ENCODE measurements around the gene TIE1.

The TIE1 gene

DNA sequence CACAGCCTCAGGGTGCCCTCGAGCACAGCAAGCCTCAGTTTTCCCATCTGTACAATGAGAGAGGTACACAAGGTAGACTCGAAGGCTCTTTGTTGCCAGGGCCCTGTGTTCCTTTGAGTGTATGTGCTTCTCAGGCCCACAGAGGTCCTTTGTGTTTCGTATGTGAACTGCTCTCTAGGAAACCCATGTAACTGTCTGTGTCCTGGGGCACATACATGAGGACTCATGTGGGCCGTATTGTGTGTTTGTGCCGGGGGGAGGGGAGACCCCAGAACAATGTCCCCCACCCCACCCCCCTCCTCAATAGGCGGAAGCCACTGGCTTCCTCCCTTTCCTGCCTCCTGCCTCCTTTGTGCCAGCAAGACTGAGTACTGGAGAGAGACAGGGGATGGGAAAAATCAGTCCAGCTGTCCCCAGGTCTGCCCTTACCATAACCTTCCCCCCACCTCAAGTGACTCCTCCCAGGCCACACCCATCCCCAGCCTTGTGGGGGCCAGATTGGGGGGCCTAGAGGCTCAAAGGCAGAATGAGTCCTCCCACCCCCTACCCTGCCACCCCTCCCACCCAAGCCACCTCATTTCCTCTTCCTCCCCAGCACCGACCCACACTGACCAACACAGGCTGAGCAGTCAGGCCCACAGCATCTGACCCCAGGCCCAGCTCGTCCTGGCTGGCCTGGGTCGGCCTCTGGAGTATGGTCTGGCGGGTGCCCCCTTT lies at the start of gene TIE1:
Gene TIE1, plus strand, starts transcription at position 605 of the 717 bp plus-strand sequence. Its CDS starts 90 bp downstream, at position 695.
- no peak for DNase-seq (ENCODE audit: low spot score)

DNA sequence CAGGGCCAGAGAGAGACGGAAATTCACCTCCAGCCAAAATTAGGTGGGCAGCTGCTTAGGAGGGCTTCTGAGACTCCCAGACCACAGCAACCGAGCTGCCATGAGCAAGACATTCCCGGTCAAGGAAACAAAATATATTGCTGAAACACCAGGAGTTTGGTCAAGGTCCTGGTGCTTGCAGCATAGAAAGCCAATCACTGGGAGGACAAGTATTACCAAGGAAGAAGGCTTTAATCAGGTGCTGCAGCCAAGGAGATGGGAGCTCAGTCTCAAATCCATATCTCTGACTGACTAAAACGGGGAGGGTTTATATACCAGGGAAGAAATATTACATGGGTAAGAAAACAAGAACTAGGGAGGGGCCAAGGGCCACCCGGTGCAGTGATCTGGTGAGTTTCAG lies 49.8 kb upstream of the TIE1 start:
- DNase-seq (ENCODE audit: low spot score): no peak

DNA sequence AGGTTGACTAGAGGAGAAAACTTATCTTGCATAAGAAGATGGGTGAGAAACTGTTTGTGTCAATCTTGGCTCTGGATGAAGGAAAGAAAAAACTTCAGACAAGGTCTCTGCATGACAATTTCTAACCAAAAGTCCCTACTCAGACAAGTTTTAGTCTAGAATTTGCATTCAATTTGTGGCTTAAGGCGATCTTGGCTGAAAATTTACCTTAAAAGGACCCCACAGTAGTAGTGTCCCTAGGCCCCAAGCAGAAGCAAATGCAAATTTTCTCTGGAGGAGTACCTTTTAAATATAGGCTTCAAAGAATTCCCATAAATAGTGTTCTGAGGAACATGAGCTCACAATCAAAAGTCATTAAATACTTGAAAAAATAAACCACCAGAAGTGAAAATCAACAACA lies 48.6 kb upstream of the TIE1 start:
- no peak for DNase-seq (ENCODE audit: low spot score)

DNA sequence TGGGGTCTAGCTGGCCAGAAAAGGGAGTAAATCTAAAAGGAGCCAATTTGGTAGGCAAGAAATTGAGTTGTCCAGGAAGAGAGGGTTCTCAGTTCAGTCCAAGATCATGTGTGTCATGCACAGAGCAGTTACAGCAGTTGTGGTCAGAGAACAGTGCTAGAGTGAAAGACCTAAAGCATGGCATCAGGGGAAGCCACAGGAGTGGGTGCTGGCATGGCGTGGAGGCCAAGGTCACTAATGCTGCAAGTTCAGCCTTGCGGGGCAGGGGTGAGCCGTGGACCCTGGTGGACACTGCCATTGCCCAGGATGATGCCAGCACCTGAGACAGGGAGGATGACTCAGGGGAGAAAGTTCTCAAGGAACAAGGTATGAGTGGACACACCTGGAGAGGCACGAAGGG lies 47.6 kb upstream of the TIE1 start:
- DNase-seq (ENCODE audit: low spot score): no peak

DNA sequence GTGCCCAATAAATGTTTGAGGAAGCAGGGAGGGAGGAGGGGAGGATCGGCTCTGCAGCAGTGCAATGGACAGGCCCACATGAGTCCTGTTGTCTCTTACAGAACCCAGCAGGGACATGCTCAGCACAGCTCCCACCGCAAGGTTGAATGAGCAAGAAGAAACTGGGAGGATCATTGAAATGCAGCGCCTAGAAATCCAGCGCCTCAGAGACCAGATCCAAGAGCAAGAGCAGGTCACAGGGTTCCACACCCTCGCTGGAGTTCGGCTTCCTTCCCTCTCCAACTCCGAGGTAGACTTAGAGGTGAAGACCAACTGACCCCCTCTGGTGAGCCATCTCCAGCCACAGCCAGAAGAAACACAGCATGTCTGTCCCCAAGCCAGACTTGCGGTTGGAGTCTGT lies 46.9 kb upstream of the TIE1 start:
- no peak for DNase-seq (ENCODE audit: low spot score)

DNA sequence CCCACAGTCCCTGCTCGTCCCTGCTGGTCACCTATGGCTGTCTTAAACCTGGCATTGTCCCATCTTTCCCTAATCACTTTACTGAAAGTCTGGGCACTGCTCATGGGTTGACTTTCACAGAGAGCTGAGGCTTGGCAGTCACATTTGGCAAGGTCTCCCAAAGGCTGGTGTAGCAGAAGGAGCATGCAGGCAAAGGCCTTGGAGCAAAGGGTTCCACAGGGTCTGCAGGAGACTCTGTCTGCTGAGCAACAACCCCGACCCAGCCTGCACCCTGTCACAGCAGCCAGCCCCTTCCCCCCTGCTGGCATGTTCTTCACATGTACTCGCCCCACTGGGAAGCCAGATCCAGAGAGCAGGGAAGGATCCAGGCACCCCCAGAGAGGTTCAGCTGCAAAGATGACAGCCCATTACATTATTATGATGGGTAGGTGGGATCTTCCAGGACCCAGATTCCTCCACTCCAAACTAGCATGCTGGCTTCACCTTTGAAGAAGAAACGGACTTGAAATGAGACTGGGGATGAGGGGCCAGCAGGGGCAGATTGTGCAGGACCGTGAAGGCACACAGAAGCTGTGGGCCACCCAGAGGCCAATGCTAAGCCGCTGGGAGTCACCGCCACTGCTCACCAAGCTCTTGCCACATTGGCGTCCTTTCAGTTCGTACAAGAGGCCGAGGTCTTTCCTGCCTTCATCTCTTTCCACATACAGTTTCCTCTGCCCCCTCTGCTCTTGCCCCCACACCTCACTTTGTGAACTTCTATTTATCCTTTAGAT lies 45.2 kb upstream of the TIE1 start:
- DNase-seq (ENCODE audit: low spot score): no peak

DNA sequence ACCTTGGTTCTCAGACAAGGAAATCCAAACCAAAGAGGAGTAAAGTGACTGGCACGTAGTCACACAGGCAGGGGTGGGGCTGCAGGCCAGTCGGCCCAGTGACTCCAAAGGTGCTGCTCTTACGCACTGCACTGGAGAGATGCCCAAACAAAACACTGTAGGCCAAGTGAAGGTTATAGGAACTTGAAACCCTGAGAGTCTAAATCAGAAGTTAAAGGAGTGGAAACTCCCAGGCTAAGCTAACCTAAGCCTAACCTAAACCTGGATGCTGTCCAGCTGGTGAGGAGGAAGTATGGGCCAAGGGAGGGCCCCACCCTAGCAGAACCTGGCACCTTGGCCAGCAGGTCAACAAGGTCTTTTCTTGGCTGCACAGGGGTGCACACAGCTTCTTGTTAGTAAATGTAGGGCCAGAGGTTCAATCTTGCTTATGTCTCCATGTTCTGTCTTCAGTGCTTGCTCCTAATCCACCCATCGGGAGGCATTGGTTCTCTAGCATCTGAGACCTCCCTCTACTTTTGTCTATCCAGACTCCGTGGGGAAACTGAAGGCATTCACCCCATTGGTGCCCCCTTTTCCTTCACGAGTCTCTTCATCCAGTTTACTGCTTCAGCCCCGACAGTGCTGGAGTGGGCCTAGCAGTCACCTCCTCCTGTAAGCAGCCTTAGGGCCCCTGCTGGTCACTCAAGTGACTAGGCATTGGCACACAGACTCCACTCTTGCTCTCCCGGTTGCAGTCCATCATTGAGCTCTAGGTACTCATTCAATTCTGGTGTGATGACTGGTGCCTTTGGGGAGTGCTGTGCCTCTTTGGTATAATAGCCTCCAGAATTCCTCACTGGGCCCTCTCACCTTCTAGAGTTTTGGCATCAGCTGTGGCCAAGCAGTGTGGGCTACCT lies 43.9 kb upstream of the TIE1 start:
- DNase-seq (ENCODE audit: low spot score): no peak

DNA sequence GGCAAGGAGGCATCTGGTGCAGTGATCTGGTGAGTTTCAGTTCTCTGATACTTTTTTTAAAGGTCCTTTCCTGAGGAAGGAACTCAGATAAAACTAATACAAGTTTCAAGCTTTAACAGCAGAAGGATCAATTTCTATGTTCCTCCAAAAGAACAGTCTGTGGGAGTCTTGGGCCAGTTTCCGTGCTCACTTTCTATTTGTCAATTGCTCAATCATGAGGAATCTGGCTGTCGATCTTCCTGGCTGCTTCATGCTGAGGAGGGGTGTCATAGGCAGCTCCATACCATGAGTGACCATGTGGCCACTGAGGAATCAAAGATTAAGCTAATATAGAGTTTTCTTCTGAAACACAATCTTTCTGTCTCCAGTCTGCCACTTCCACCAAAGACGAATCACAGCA lies 42.4 kb upstream of the TIE1 start:
- DNase-seq (ENCODE audit: low spot score): no peak

DNA sequence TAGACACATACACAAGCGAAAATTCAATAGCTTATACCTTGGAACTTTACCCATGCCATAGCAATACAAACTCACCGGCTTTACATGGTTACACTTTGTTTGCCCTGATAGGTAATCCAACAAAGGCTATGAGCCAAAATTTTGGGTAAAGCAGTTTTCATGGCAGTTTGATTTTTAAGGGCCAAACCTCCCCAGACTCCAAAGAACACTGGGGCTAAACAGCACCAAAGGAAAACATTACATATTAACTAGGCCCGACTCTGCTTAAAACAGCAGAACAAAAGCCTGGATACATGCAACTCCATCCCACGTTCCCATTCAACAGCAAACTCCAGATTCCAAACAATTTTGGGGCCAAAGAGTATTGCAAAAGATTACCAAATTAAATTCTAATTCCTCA lies 35.4 kb upstream of the TIE1 start:
- no peak for DNase-seq (ENCODE audit: low spot score)

DNA sequence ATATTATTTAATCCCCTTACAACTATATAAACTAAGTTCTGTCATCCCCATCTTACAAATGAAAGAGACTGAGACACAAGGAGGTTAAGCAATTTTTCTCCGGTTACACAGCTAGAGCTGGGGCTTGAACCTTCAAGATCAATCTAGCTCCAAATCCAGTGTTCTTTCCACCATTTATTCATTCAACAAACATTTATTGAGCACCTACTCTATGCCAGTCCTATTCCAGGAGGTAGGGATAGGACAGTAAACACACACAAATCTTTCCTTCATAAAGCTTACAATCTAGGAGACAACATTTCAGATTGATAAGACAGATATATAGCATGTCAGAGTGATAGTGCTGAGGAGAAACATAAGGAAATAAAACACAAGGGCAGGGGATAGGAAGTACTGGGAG lies 33.9 kb upstream of the TIE1 start:
- DNase-seq (ENCODE audit: low spot score): no peak

DNA sequence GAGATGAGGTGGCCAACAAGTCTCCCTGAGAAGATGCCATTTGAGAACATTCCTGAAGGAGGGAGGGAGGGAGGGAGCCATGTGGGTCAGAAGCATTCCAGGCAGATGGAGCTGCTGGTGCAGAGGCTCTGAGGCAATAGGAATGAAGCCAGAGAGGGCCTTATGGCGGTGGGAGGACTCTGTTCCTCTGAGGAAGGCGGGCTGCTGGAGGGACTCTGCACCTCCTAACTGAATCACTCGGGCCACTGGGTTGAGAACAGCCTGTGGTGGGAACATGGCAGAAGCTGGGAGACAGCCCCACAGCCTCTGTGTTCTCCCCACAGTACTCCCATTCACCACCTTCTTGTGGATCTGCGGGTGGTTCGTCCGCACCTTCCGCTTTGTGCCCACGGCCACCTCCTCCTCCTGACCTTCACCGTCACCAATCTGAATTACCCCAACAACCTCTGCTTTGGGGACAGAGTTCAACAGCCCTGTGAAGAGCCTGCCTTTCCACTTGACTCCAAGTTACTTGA lies 33.4 kb upstream of the TIE1 start:
- DNase-seq (ENCODE audit: low spot score): no peak

DNA sequence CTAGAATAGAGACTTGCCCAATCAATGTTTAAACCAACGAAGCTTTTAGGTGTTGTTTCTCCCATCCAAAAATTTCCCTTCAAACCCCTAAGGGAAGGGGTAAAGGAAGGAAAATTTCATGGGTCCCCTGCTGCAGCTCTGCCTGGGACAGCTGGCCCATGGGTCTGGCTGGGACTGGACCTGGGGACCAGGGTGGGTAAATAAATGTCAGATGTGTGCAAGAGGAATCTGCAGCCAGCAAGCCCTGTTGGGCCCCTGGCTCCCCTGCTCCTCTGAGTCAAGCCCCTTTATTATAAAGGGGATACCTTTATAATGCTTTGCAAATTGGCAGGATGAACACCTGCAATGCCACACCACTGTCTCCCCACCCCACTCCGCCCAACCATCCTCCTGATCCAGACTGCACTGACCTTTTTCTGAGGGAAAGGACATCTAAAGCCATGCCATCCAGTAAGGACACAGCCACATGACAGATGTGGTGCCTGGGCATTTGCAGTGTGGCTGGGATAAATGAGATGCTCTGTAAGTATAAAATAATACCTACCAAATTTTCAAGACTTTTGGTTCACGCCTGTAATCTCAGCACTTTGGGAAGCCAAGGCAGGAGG lies 32.9 kb upstream of the TIE1 start:
- no peak for DNase-seq (ENCODE audit: low spot score)

DNA sequence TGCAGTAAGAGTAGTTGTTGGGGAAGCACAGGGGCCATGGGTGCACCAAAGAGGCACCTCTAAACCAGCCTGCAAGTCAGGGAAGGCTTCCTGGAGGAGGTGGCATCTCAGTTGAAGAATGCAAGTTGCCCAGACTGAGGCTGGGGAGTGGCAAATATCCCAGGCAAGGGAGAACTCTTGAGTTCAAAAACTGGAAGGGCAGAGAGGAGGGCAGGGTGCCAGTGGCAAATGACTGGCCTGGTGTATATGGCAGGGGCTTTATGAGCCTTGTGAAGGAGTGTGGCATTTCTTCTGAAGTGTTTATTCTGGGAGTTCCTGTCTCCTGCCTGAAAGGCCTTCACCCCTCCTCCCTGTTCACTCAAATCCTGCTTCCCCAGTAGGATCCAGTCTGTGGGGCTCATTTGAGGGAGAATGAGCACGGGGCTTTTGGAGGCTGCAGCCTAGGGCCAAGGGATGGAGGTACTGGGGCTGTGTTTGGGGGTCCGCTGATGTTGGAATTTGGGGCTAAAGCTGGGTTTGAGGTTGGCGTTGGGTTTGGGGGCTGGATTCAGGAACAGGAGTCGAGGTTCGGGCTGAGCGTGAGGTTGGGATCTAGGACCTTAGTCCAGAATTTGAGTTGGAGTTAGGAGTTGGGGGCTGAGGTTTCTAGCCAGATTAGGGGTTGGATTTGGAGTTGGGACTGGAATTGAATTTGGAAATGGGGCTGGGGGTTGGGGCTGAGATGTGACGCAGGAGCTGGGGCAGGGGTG lies 31.0 kb upstream of the TIE1 start, which contains the start of gene TMEM125:
Gene TMEM125, plus strand, starts transcription at position 357 of the 749 bp plus-strand sequence. CDS start 2,740 bp downstream, outside the sequence.
- no peak for DNase-seq (ENCODE audit: low spot score)

DNA sequence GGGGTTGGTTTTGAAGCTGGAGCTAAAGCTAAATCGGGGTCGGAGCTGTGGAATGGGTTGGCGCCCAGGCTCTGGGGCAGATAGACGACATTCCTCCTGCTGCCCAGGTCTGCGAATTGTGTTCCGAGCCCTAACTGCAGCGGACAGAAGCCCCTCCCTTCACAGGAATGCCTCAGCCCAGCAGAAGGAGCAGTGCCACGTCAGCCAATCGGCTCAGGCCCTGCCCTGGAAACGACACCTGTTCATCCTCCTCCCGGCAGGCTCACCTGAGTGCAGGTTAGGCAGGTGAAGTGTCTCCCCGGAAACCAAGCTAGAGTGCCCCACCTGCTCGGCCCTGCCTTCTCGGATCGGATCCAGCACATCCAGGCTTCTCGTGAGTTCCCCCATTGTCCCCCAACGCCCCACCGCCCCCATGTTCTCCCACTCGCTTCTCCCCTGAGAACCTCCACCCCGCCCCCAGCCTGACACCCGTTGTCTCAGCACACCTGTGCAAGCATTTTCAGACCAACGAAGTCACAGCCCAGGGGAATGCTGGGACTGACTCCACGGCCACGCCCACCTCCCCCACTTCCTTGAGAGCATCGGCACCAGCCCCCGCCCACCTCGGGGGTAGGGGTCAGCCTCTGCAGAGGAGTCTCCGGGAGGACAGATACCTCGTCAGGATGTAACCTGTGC lies 30.2 kb upstream of the TIE1 start:
- no peak for DNase-seq (ENCODE audit: low spot score)

DNA sequence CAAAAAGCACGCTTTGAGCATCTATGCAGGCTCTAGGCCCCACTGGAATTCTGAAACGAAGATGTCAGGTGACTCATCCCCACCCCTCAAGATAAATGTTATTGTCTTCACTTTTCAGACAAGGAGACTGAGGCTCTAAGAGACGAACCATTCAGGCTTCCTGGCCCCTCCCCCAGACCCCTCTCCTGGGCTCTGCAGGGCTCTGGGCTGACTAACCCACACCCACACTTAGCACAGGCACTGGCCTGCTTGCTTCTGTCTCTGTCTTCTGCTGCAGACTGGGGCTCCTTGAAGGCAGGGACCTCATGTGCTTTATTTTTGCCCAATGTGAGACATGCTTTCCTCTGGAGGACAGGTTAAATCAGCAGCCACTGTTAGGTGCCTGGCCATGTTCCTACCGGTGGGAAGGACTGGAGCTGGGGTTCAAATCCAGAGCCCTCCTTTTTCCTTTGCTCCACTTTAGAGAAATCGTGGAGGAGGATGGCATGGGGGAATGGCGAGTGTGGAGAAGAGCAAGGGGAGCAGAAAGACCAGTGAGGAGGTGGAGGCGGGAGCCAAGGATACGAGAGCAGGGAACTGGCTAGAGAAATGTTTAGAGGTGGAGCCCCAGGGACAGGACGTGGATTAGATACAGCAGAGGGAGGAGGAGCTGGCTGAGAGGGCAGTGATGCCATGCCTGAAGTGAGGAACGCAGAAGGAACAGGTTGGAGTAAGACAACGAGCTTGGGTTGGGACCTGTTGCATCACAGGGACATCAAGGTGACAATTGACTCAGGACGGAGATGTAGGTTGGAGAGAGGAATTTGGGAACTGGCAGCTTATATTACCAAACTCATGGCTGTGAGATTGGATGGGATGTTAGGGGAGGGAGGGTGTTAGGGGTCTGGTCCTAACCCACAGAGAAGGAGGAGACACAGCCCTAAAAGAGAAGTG lies 29.3 kb upstream of the TIE1 start:
- DNase-seq (ENCODE audit: low spot score): no peak

DNA sequence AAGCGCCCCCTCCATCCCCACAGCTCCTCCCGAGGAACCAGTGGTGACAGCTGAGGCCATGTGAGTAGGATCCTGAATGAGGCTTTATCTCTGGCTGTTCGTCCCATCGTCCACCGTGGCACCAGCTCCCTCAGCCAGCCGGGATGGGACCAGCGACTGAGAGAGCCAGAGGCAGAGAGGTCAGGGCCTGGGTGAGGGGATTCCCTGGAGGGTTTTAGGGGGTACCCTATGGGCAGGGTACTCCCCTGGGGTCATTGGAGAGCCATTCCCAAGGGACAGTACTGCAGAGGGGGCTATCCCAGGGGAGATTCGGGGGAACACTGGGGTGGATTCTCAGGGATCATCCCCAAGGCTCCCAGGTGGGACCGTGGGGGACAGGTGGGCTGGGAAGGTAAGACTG lies 28.6 kb upstream of the TIE1 start:
- no peak for DNase-seq (ENCODE audit: low spot score)

DNA sequence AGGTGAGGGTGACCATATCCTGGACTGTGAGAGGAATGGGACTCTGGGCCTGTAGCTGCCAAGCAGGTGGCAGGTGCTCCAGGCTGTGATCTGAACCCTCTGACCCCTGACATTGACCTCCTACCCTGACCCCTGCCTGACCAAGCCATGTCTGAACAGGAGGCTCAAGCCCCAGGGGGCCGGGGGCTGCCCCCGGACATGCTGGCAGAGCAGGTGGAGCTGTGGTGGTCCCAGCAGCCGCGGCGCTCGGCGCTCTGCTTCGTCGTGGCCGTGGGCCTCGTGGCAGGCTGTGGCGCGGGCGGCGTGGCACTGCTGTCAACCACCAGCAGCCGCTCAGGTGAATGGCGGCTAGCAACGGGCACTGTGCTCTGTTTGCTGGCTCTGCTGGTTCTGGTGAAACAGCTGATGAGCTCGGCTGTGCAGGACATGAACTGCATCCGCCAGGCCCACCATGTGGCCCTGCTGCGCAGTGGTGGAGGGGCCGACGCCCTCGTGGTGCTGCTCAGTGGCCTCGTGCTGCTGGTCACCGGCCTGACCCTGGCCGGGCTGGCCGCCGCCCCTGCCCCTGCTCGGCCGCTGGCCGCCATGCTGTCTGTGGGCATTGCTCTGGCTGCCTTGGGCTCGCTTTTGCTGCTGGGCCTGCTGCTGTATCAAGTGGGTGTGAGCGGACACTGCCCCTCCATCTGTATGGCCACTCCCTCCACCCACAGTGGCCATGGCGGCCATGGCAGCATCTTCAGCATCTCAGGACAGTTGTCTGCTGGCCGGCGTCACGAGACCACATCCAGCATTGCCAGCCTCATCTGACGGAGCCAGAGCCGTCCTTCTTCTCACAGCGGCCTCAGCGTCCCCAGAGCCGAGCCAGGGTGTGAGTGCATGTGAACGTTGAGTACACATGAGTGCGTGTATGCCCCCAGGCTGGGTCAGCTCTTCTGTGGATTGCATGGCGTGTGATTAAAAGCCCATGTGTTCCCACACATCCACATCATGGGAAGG lies 27.9 kb upstream of the TIE1 start:
- no peak for DNase-seq (ENCODE audit: low spot score)

DNA sequence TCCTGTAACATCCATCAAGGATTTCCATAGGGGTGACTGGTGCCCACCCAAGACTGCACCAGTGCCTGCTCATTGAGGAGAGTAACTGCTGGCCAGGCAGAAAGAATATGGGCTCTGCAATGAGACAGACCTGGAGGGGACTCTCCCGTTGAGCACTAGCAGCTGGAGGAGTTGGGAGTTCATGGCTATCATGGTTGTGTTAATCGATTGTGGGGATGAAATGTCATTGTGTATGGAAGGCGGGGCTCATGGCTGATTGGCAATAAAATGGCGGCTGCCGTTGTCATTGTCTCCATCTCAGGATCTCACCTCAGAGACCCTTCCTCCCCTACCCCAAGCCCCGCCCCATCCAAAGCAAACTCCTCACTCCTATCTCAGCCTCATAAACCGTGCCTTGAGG lies 27.1 kb upstream of the TIE1 start:
- no peak for DNase-seq (ENCODE audit: low spot score)
